ENCODE measurements around the gene MACROD2.
"Not testable (repeated sequence)": the region's sequence is repeated elsewhere in the genome, so short reads cannot be mapped to it uniquely, and the experiment has no call there.

Gene MACROD2

GRCh38 chr20:15178581-15178980 lies 1183.3 kb downstream of the MACROD2 start:
- DNase-seq (ENCODE audit: low spot score) = no peak

DNA sequence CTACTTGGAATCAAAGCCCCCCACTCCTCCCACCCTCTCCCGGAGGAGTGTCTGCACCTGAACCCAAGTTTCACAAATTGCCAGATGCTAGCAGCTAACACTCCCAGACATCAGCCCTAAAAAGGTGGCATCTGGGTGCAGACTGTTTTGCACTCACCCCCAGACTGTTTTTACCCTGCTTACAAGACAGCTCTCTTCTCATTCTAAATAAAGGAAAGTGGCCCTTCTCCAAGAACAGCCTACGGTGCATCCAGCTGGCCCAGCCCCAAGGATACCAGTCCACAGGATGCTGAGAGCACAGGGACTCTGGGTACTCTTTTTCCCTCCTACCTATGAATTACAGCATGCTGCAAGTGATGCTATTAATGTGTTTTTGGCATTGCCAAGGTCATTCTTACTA lies 1184.1 kb downstream of the MACROD2 start:
- no peak for DNase-seq (ENCODE audit: low spot score)

GRCh38 chr20:15179781-15180180 lies 1184.5 kb downstream of the MACROD2 start:
- no peak for DNase-seq (ENCODE audit: low spot score)

DNA sequence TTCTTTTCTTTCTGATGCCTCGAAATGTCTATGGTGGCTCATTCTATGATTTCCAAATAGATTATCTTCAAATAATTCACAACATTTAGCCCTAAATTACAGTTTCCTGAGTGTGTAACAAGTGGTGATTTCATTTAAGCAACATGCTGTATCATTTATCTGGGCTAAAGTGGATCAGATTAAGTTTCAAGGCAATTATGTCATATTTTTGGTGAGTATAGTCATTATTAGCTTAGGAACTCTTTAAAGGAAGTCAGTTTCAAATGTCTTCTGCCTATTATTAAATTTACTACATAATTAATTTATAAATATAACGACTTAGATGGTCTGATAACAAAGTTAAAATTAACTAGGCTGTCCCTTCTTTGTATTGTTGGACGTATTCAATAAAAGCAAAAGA lies 1190.0 kb downstream of the MACROD2 start:
- DNase-seq (ENCODE audit: low spot score) = no peak

DNA sequence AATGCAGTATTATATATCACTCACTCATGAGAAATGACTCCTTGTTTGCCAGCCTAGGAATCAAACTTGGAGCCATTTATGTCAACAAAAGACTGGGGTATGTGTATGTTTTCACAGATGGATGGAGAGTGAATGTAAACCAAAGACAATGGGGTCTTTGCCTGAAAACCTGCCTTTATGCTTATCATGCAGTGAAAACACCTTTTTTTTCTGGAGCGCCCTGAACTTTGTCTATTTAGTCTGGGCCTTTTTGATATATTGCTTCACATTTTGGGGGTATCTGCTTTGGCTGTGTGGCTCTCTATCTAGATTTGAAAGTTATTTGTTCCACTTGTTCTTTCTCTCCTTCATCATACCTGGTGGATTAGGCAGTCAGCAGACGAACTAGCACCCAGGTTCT lies 1190.6 kb downstream of the MACROD2 start:
- DNase-seq (ENCODE audit: low spot score) = no peak

DNA sequence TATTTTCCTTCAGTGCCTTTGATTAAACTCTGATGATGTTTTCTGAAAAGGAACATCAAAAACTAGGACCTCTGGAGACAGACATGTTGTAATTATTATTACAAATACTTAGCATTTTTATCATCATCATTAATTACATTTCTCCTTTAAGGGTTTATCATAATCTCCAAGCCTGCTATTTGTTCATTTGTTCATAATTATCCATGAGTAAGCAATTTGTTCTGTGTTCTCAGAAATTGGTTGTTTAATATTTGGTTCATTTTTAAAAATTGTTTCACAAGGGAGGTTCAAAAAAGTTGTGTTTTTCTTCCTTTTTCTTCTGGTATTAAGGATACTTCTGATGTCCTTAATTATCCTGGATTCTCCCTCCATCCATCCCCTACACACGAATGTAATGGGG lies 1192.3 kb downstream of the MACROD2 start:
- DNase-seq (ENCODE audit: low spot score) = no peak

GRCh38 chr20:15188415-15188814 lies 1193.1 kb downstream of the MACROD2 start:
- DNase-seq (ENCODE audit: low spot score) = no peak

GRCh38 chr20:15191082-15191723 lies 1195.9 kb downstream of the MACROD2 start:
- DNase-seq (ENCODE audit: low spot score) = no peak

GRCh38 chr20:15195378-15195777 lies 1200.1 kb downstream of the MACROD2 start:
- no peak for DNase-seq (ENCODE audit: low spot score)

DNA sequence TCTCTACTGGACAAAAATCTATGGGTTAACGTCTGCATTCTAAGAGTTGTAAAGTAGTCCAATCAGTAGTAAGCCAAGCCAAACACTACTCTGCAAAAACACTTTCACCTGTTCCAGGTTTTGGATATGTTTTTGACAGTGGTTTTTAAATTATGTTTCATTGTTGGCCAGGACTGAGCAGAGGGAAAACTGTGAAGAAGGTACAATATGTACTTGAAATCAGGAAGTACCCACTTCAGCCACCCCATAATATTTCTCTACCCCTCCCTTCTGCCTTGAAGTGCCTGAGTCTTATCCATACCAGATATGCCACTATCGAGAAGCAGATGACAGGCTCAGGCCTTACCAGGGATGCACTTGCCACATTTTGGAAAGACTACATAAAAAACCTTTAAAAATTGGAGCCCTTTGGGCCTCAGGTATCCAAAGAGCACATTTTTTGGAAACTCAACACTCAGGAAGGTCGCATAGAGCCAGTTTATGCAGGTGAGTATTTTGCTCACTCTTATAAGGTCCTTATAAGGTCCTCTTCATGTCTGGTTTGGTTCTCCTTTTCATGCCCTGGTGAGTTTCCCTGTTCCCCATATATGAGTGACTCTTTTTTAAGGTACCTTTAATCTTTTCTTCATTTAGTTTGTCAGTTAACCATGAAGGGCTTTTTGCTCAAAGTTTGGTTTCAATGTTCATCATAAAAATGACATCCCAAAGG lies 1201.4 kb downstream of the MACROD2 start:
- DNase-seq (ENCODE audit: low spot score) = no peak

GRCh38 chr20:15198017-15198416 lies 1202.7 kb downstream of the MACROD2 start:
- DNase-seq (ENCODE audit: low spot score) = not testable (repeated sequence)

DNA sequence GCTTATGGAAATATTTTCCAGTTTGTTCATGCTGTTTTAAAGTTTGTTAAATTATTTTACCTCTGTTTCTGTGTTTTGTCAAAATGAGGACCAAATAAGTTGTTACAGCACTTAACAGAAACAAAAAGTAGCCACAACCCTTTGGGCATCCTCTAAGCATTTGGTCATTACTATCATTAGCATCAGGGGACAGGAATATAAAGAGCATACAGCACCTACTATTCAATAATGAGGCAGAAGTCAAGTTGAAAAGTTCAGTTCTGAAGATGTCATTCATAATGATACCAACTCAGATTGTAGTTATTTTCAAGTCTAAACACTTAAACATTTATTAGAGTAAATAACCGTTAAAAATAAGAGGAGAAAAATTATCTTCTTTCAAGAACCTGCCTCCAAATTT lies 1204.4 kb downstream of the MACROD2 start:
- no peak for DNase-seq (ENCODE audit: low spot score)

GRCh38 chr20:15200147-15200565 lies 1204.8 kb downstream of the MACROD2 start:
- DNase-seq (ENCODE audit: low spot score) = peak; percentile 30

- no peak for DNase-seq (ENCODE audit: low spot score)
Observed at GRCh38 chr20:15201602-15202001, 1206.3 kb downstream of the MACROD2 start.

DNA sequence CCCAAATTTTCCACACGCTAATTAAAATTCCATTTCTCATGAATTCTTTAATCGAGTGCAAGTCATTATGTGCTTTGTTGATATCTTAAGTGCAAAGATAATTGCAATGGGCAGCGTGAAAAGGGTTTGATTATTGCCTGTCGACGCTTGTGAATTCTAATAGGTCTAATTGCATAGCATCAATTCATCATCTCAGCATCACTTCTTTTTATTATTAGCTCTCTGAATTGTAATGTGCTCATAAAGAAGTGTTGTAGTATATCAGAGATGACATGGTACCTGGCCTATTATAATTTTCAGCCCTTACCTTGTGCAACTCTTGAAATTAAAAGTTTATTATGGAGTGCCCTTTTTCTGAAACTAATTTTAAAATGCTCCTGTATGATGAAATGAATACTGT lies 1208.9 kb downstream of the MACROD2 start:
- no peak for DNase-seq (ENCODE audit: low spot score)

DNA sequence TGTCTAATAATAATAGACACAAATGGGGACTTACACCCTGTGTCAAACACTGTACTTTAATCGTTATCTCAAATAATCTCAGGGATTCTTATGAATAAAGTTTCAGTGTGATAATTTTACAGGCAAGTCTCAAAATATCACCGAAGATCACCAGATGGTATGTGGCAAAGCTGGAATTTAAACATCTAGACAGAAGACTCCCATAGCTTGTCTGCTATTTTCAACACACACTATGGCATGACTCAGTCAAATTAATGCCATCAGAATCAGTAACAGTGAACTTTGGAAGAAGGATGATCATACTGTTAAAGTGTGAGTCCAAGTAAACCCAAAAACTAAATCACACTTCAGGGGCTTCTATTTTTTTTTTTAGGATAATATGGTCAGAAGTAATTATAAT lies 1209.7 kb downstream of the MACROD2 start:
- no peak for DNase-seq (ENCODE audit: low spot score)

DNA sequence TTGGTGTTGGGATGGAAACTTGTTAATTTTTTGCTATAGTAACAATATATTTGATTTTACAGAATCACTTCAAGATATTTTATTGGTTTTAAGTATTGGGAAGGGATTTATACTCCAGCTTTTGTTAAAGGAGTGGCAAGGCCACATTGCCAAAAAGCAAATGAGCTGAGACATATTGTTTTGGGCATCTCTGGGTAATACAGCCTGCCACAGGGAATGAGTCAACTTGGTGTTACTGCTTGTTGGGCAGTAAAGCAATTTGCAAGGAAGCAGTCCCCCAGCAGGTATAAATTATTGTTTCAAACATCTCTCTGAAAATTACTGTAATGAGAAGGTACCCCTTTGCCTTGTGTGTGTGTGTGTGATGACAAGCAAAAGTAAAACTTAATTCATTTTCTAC lies 1210.4 kb downstream of the MACROD2 start:
- DNase-seq (ENCODE audit: low spot score) = peak; percentile 17

DNA sequence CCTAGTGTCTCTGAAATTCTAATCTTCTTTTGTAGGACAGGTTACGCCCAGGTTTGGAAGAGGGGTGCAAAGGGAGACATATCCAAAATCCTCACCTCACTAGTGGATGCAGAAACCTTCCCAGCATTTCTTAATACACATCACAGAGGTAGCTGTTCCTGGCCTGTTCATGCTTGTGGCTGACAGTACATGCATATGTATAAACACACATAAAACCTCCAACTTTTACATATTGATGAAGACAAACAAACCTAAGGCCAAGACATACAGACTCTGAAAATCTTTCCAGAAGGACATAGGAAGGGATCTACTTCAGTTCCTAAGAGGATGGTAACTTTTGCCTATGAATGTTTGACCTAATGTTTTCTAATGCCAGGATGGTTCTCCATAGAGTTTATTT lies 1214.2 kb downstream of the MACROD2 start:
- DNase-seq (ENCODE audit: low spot score) = no peak

- no peak for DNase-seq (ENCODE audit: low spot score)
Observed at GRCh38 chr20:15214051-15214450, 1218.7 kb downstream of the MACROD2 start.

DNA sequence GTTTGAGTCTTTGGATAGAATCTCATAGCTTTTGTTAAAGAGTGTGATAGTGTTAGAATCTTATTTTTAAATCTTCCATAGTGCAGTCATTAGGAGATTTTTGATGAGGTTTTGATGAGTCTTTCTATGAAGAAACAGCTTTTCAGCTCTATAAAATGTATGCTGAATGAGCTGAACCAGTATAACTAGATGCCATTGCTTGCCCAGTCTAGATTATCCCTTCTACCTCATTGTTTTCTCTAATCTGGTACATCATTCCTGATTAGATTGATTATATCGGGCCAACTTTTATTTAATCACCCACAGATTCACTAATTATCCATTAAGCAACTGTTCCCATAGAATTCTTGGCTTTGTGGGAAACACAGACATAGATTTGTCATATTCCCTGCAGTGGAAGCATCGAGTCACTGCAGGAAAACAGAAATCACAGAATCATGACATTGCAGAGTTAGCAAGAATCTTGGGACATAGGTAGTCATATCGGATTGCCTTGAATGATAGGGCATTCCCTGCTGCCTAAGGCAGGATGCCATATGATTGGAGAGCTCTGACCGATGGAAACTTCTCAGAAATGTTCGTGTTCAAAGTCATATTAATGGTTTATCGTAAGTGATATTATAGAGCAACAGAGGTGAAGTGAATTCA lies 1224.8 kb downstream of the MACROD2 start:
- peak; percentile 41 for DNase-seq (ENCODE audit: low spot score)

DNA sequence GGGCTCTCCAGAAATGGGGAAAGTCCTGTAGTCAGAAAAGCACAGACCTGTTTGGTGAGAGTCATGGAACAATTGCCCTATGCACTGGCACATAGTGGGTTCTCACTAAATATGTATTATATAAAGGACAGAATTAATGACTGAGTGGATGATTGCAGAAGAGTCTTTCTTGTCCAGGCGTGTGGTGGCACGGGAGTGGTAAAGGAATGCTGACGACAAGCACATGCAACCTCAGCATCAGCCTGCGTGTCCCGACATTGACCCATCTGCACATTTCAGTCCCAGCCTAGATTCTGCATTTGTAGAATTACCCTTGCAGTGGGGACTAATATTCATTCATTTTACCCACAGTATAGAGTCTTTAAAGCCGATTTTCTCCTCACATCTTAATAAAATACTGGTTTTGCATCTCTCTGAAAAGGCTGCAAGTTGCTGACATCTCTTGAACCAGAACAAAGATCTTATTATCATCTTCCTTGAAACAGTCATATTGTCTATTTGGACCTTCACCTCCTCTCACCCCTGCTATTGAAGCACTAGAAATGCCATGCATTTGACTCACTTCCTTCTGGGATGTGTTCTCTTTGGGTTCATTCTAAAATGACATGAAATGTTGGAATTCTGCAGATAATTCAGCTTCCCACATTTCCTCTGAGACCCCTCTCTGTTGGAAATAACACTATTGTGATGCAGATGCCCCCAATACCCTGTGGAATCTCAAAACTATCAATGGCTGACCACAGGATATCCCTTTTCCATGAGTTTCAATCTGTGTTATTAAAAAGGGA lies 1225.7 kb downstream of the MACROD2 start:
- peak; percentile 52 for DNase-seq (ENCODE audit: low spot score)

DNA sequence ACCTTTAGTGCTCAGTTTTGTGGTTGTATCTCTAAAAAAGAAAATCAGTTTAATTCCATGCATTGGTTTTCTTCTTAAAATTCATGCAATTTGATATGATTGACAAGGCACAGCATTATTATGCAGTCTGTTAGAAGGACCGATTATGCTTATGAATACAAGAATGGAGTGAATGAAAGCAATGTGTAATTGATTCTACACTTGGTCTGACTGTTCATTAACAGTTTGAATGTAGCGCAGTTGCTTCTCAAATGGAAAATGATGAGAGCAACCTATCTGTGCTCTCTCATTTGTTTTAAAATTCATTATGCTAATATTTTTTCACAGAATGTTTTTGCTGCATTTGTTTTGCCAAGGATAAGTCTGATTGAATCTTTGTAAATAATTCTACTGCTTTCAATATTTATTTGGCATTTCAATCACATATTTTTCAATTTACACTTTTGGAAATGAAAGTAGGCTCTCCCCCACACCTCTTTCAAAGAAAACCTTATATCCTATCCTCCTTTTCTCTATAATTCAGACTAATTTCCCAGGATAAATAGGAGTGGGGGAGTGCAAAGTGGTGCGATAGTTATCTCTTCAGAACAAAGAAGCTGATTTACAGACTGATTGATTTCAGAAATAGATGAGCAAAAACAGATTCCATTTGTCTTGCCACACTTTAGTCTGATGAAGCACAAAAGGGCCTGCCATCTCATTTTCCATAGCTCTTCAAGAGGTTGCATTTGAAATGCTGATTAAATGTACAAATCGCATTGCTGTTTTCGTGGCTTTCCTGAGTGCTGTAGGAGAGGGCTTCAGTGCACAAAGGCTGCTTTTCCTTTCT lies 1227.4 kb downstream of the MACROD2 start:
- no peak for DNase-seq (ENCODE audit: low spot score)

Measured in kidney tubule cell (primary cell).